Astrocyte (in vitro differentiated cells and primary cell): Measurements from ENCODE around the gene HOXD9. TPM values are rescaled to one million over a fixed set of nuclear protein-coding genes. Genes with fewer than 3 reads are reported as not detected.
A peak's percentile ranks its signal among the peaks of the same experiment; 100 is the strongest.

ENCODE experiments used
- DNase-seq: peaks from one replicate; pipeline ENCODE4 v3.0.0-alpha.2; 2010; ENCODE audit warnings: low read depth
- FAIRE-seq: peaks from 2 replicates; lab custom pipeline; 2011; peaks lifted over from hg19 to GRCh38; lab: Jason Lieb, UNC
- H2AFZ ChIP-seq: 2 replicates; pipeline ENCODE4 v1.6.0; 2012; ENCODE audit warnings: low read depth, low read length, inconsistent platforms
- H3K27ac ChIP-seq: 2 replicates; pipeline ENCODE4 v1.5.1; 2011; ENCODE audit warnings: low read depth, low read length, inconsistent platforms
- H3K27me3 ChIP-seq: 2 replicates; pipeline ENCODE4 v1.6.0; 2011; ENCODE audit warnings: low read length, inconsistent platforms; ENCODE audit not compliant: insufficient read depth
- H3K36me3 ChIP-seq: 2 replicates; pipeline ENCODE4 v1.5.1; 2011; ENCODE audit warnings: low read length, inconsistent platforms; ENCODE audit not compliant: insufficient read depth
- H3K4me1 ChIP-seq: 2 replicates; pipeline ENCODE4 v1.5.1; 2011; ENCODE audit warnings: low read length, inconsistent platforms; ENCODE audit not compliant: insufficient read depth
- H3K4me2 ChIP-seq: 2 replicates; pipeline ENCODE4 v1.6.0; 2012; ENCODE audit warnings: low read length, inconsistent platforms
- H3K4me3 ChIP-seq: 2 replicates; pipeline ENCODE4 v1.5.1; 2011; ENCODE audit warnings: low read depth, mild to moderate bottlenecking, low read length, inconsistent platforms; ENCODE audit not compliant: insufficient read depth
- H3K79me2 ChIP-seq: 2 replicates; pipeline ENCODE4 v1.6.0; 2012; ENCODE audit warnings: mild to moderate bottlenecking, low read length, inconsistent platforms; ENCODE audit not compliant: insufficient read depth
- H3K9ac ChIP-seq: 2 replicates; pipeline ENCODE4 v1.6.0; 2012; ENCODE audit warnings: mild to moderate bottlenecking, low read length, inconsistent platforms
- H3K9me3 ChIP-seq: 2 replicates; pipeline ENCODE4 v1.5.1; 2012; ENCODE audit warnings: low read depth, mild to moderate bottlenecking, low read length, inconsistent platforms; ENCODE audit not compliant: insufficient read depth
- H4K20me1 ChIP-seq: 2 replicates; pipeline ENCODE4 v1.6.0; 2012; ENCODE audit warnings: low read length, inconsistent platforms; ENCODE audit not compliant: insufficient read depth
- H3K27ac Mint-ChIP-seq: one replicate; pipeline ENCODE4 v1.8.0; 2021; ENCODE audit warnings: mild to moderate bottlenecking, mixed read lengths; ENCODE audit not compliant: unreplicated experiment
- H3K27me3 Mint-ChIP-seq: one replicate; pipeline ENCODE4 v1.8.0; 2021; ENCODE audit warnings: low read depth, mixed read lengths; ENCODE audit not compliant: unreplicated experiment
- H3K36me3 Mint-ChIP-seq: one replicate; pipeline ENCODE4 v1.8.0; 2021; ENCODE audit warnings: low read depth, mixed read lengths; ENCODE audit not compliant: unreplicated experiment
- H3K4me1 Mint-ChIP-seq: one replicate; pipeline ENCODE4 v1.8.0; 2021; ENCODE audit warnings: low read depth, mixed read lengths; ENCODE audit not compliant: unreplicated experiment
- H3K4me3 Mint-ChIP-seq: one replicate; pipeline ENCODE4 v1.8.0; 2021; ENCODE audit warnings: mild to moderate bottlenecking, moderate library complexity, mixed read lengths; ENCODE audit not compliant: unreplicated experiment
- H3K9me3 Mint-ChIP-seq: one replicate; pipeline ENCODE4 v1.8.0; 2021; ENCODE audit warnings: mild to moderate bottlenecking, mixed read lengths; ENCODE audit not compliant: unreplicated experiment
- CTCF ChIP-seq: IDR thresholded peaks from 2 replicates; pipeline ENCODE4 v1.5.1; 2011; ENCODE audit warnings: low read depth, mild to moderate bottlenecking, inconsistent platforms, low read length, moderate library complexity; ENCODE audit not compliant: insufficient read depth
- EZH2 ChIP-seq: IDR thresholded peaks from 2 replicates; pipeline ENCODE4 v1.6.1; 2012; ENCODE audit warnings: mild to moderate bottlenecking, low read length, inconsistent platforms; ENCODE audit not compliant: insufficient read depth
- total RNA-seq: library from RNA; stranded (reverse); gene quantifications from 2 replicates; pipeline ENCODE4 v1.2.1, GENCODE V29; 2021

HOXD9 gene
- total RNA-seq, 1 donor from 2014 or later: not detected

GRCh38 chr2:176101216-176101830 is 21.2 kb upstream of the HOXD9 start:
- H3K9me3 Mint-ChIP-seq: peaks cover 24% of the 10 kb centered on the region

GRCh38 chr2:176101842-176102241 is 20.7 kb upstream of the HOXD9 start:
- Histone ChIP-seq H2AFZ (no peak overlapping the region), H3K4me2 (no peak overlapping the region), H3K9me3 (peaks cover 17% of the 10 kb centered on the region), H3K79me2 (no peaks in the 10 kb centered on the region), H3K9ac (no peak overlapping the region), H4K20me1 (peaks cover 7% of the 10 kb centered on the region), H3K27ac (no peak overlapping the region), H3K36me3 (no peaks in the 10 kb centered on the region), H3K4me1 (peaks cover 2% of the 10 kb centered on the region), H3K4me3 (no peak overlapping the region), H3K27me3 (peaks cover 95% of the 10 kb centered on the region)
- H3K36me3 Mint-ChIP-seq: no peaks in the 10 kb centered on the region
- H3K9me3 Mint-ChIP-seq: peaks cover 24% of the 10 kb centered on the region
- H3K27me3 Mint-ChIP-seq: peaks cover 90% of the 10 kb centered on the region
- no peak for FAIRE-seq
- no peak for DNase-seq
- no peak overlapping the region for H3K4me3 Mint-ChIP-seq
- H3K4me1 Mint-ChIP-seq: peaks cover 7% of the 10 kb centered on the region
- H3K27ac Mint-ChIP-seq: no peak overlapping the region
- TF ChIP-seq EZH2: no peak
- no peak for TF ChIP-seq CTCF

More at GRCh38 chr2:176101216-176101830, 21.2 kb upstream of the HOXD9 start:
- Mint-ChIP-seq H3K27me3 (peaks cover 93% of the 10 kb centered on the region), H3K4me3 (no peak overlapping the region), H3K4me1 (peaks cover 6% of the 10 kb centered on the region), H3K27ac (peak overlapping the region; percentile 26), H3K36me3 (no peaks in the 10 kb centered on the region)
- FAIRE-seq: no peak
- Histone ChIP-seq H3K9ac (no peak overlapping the region), H3K4me3 (no peak overlapping the region), H3K27me3 (peaks cover 98% of the 10 kb centered on the region), H3K9me3 (peaks cover 20% of the 10 kb centered on the region), H3K4me1 (peaks cover 7% of the 10 kb centered on the region), H4K20me1 (peaks cover 9% of the 10 kb centered on the region), H3K4me2 (no peak overlapping the region), H3K79me2 (no peaks in the 10 kb centered on the region), H2AFZ (no peak overlapping the region), H3K36me3 (no peaks in the 10 kb centered on the region), H3K27ac (no peak overlapping the region)
- TF ChIP-seq CTCF (no peak), EZH2 (no peak)
- no peak for DNase-seq

- peaks cover 88% of the 10 kb centered on the region for H3K27me3 Mint-ChIP-seq
- TF ChIP-seq EZH2: no peak
- TF ChIP-seq CTCF: no peak
- no peak overlapping the region for H3K4me3 Mint-ChIP-seq
- no peak overlapping the region for H3K4me3 ChIP-seq
- H3K4me1 ChIP-seq: no peaks in the 10 kb centered on the region
- H3K27ac Mint-ChIP-seq: no peak overlapping the region
- H3K36me3 Mint-ChIP-seq: no peaks in the 10 kb centered on the region
- no peak overlapping the region for H2AFZ ChIP-seq
- no peaks in the 10 kb centered on the region for H3K79me2 ChIP-seq
- peaks cover 4% of the 10 kb centered on the region for H4K20me1 ChIP-seq
- DNase-seq (no peak), FAIRE-seq (no peak)
- H3K9me3 ChIP-seq: peaks cover 21% of the 10 kb centered on the region
- peaks cover 94% of the 10 kb centered on the region for H3K27me3 ChIP-seq
- no peak overlapping the region for H3K27ac ChIP-seq
- H3K4me2 ChIP-seq: no peak overlapping the region
- H3K9me3 Mint-ChIP-seq: peaks cover 24% of the 10 kb centered on the region
- H3K4me1 Mint-ChIP-seq: peaks cover 7% of the 10 kb centered on the region
- no peaks in the 10 kb centered on the region for H3K36me3 ChIP-seq
- H3K9ac ChIP-seq: no peak overlapping the region
Observed at GRCh38 chr2:176102309-176102866, 20.1 kb upstream of the HOXD9 start.
